Spinal cord (tissue), 10 donors: Measurements from ENCODE around the gene PNPLA3. TPM values are rescaled to one million over a fixed set of nuclear protein-coding genes. Genes with fewer than 3 reads are reported as not detected.

ENCODE experiments used
- DNase-seq, 6 donors: peaks; one replicate each; pipeline versions ENCODE4 v3.0.0 to v3.0.0-alpha.2; 2013 to 2015; ENCODE audit warnings: low spot score in 6 of 6, low read depth in 4 of 6
- H3K27ac ChIP-seq: one replicate; pipeline ENCODE4 v1.5.1; 2013; ENCODE audit warnings: low read depth, low read length, control low read depth
- H3K27me3 ChIP-seq: one replicate; pipeline ENCODE4 v1.6.1; 2013; ENCODE audit warnings: low read length; ENCODE audit not compliant: control insufficient read depth, insufficient read depth
- H3K36me3 ChIP-seq: one replicate; pipeline ENCODE4 v1.6.1; 2013; ENCODE audit warnings: low read length; ENCODE audit not compliant: control insufficient read depth, insufficient read depth
- H3K4me1 ChIP-seq: one replicate; pipeline ENCODE4 v1.6.1; 2013; ENCODE audit warnings: low read length; ENCODE audit not compliant: control insufficient read depth, insufficient read depth
- H3K4me3 ChIP-seq: one replicate; pipeline ENCODE4 v1.5.1; 2013; ENCODE audit warnings: low read depth, low read length, control low read depth
- H3K9me3 ChIP-seq: one replicate; pipeline ENCODE4 v1.6.1; 2013; ENCODE audit warnings: low read length; ENCODE audit not compliant: control insufficient read depth, insufficient read depth
- WGBS: methylation state at CpG from one replicate; pipeline ENCODE4 v1.1.5; 2013; ENCODE audit warnings: missing lambda C conversion rate; ENCODE audit not compliant: insufficient coverage; 5-methylcytosine and 5-hydroxymethylcytosine counted together
- polyA plus RNA-seq, 2 donors: library from polyadenylated mRNA; unstranded; fragments of 120-200 nt; gene quantifications; one replicate each; pipeline ENCODE4 v1.2.1, GENCODE V29; 2013; ENCODE audit not compliant: insufficient read length in 2 of 2
- total RNA-seq, 2 donors: library from RNA; depleted of rRNA in 1 of 2; stranded (reverse); fragments of 120-200 nt in 1 of 2; fragments of >200 nt in 1 of 2; gene quantifications; one replicate each; pipeline versions ENCODE4 v1.2.3 to v1.2.4, GENCODE V29; 2013 to 2014
- donor health status: healthy.

PNPLA3 gene
- total and polyA plus RNA-seq, 4 donors: 2.6 to 12.1 (median 8.0) TPM

GRCh38 chr22:43971112-43971511 is 47.5 kb downstream of the PNPLA3 start:
- no peak overlapping the region for H3K27ac ChIP-seq
- no peaks in the 10 kb centered on the region for H3K27me3 ChIP-seq
- DNase-seq: no peak
- no peaks in the 10 kb centered on the region for H3K4me1 ChIP-seq
- peaks cover 66% of the 10 kb centered on the region for H3K36me3 ChIP-seq
- WGBS: 93% methylated on average over 8 of the region's 8 CpGs
- no peaks in the 10 kb centered on the region for H3K9me3 ChIP-seq
- no peak overlapping the region for H3K4me3 ChIP-seq

GRCh38 chr22:43972931-43973462 is 49.4 kb downstream of the PNPLA3 start:
- no peak overlapping the region for H3K4me3 ChIP-seq
- H3K9me3 ChIP-seq: no peaks in the 10 kb centered on the region
- peaks cover 73% of the 10 kb centered on the region for H3K36me3 ChIP-seq
- no peak for DNase-seq
- no peak overlapping the region for H3K27ac ChIP-seq
- no peaks in the 10 kb centered on the region for H3K27me3 ChIP-seq
- WGBS: 95% methylated on average over 8 of the region's 10 CpGs
- H3K4me1 ChIP-seq: no peaks in the 10 kb centered on the region

- no peak for DNase-seq
- H3K4me3 ChIP-seq: no peak overlapping the region
- WGBS: 89% methylated on average over 17 of the region's 19 CpGs
- no peaks in the 10 kb centered on the region for H3K4me1 ChIP-seq
- no peaks in the 10 kb centered on the region for H3K9me3 ChIP-seq
- H3K27me3 ChIP-seq: no peaks in the 10 kb centered on the region
- peaks cover 77% of the 10 kb centered on the region for H3K36me3 ChIP-seq
- H3K27ac ChIP-seq: no peak overlapping the region
Measured at GRCh38 chr22:43974028-43974545, 50.5 kb downstream of the PNPLA3 start.

- H3K9me3 ChIP-seq: no peaks in the 10 kb centered on the region
- no peaks in the 10 kb centered on the region for H3K27me3 ChIP-seq
- WGBS: 0% methylated on average over 1 of the region's 4 CpGs
- no peaks in the 10 kb centered on the region for H3K4me1 ChIP-seq
- no peak overlapping the region for H3K4me3 ChIP-seq
- no peak for DNase-seq
- peaks cover 79% of the 10 kb centered on the region for H3K36me3 ChIP-seq
- H3K27ac ChIP-seq: no peak overlapping the region
Measured at GRCh38 chr22:43975041-43975440, 51.4 kb downstream of the PNPLA3 start.

GRCh38 chr22:43976861-43977795 is 53.5 kb downstream of the PNPLA3 start:
- WGBS: 92% methylated on average over 17 of the region's 19 CpGs
- Histone ChIP-seq H3K27me3 (no peaks in the 10 kb centered on the region), H3K9me3 (no peaks in the 10 kb centered on the region), H3K4me3 (no peak overlapping the region), H3K36me3 (peaks cover 83% of the 10 kb centered on the region), H3K4me1 (no peaks in the 10 kb centered on the region), H3K27ac (no peak overlapping the region)
- no peak for DNase-seq

- H3K36me3 ChIP-seq: peaks cover 90% of the 10 kb centered on the region
- H3K27me3 ChIP-seq: no peaks in the 10 kb centered on the region
- DNase-seq: no peak
- H3K9me3 ChIP-seq: no peaks in the 10 kb centered on the region
- 94% methylated on average over 3 of the region's 4 CpGs for WGBS
- H3K4me3 ChIP-seq: no peak overlapping the region
- H3K4me1 ChIP-seq: no peaks in the 10 kb centered on the region
- H3K27ac ChIP-seq: no peak overlapping the region
Measured at GRCh38 chr22:43978558-43978957, 55.0 kb downstream of the PNPLA3 start.

GRCh38 chr22:43980579-43980978 is 57.0 kb downstream of the PNPLA3 start:
- Histone ChIP-seq H3K9me3 (no peaks in the 10 kb centered on the region), H3K27ac (no peak overlapping the region), H3K36me3 (peaks cover 88% of the 10 kb centered on the region), H3K27me3 (no peaks in the 10 kb centered on the region), H3K4me3 (no peak overlapping the region), H3K4me1 (no peaks in the 10 kb centered on the region)
- 95% methylated on average over 7 of the region's 7 CpGs for WGBS
- no peak for DNase-seq

- H3K27me3 ChIP-seq: no peaks in the 10 kb centered on the region
- H3K4me1 ChIP-seq: no peaks in the 10 kb centered on the region
- WGBS: 94% methylated on average over 13 of the region's 17 CpGs
- H3K36me3 ChIP-seq: peaks cover 86% of the 10 kb centered on the region
- H3K9me3 ChIP-seq: no peaks in the 10 kb centered on the region
- no peak for DNase-seq
- H3K27ac ChIP-seq: no peak overlapping the region
- no peak overlapping the region for H3K4me3 ChIP-seq
Measured at GRCh38 chr22:43980996-43981395, 57.4 kb downstream of the PNPLA3 start.

- Histone ChIP-seq H3K4me1 (no peaks in the 10 kb centered on the region), H3K36me3 (peaks cover 65% of the 10 kb centered on the region), H3K27me3 (no peaks in the 10 kb centered on the region), H3K9me3 (no peaks in the 10 kb centered on the region), H3K27ac (no peak overlapping the region), H3K4me3 (no peak overlapping the region)
- DNase-seq: no peak
- 98% methylated on average over 15 of the region's 16 CpGs for WGBS
Measured at GRCh38 chr22:43983808-43984207, 60.2 kb downstream of the PNPLA3 start.
